ENCODE data around the gene ACOX2. TPM values are rescaled to one million over a fixed set of nuclear protein-coding genes. Genes with fewer than 3 reads are reported as not detected.

ACOX2 gene
- total and polyA plus RNA-seq, 2 of the 13 experiments (the other 11 are each of a cell fraction or from before 2014, with no cell fraction given), result 42.6 to 98.5 TPM

DNA sequence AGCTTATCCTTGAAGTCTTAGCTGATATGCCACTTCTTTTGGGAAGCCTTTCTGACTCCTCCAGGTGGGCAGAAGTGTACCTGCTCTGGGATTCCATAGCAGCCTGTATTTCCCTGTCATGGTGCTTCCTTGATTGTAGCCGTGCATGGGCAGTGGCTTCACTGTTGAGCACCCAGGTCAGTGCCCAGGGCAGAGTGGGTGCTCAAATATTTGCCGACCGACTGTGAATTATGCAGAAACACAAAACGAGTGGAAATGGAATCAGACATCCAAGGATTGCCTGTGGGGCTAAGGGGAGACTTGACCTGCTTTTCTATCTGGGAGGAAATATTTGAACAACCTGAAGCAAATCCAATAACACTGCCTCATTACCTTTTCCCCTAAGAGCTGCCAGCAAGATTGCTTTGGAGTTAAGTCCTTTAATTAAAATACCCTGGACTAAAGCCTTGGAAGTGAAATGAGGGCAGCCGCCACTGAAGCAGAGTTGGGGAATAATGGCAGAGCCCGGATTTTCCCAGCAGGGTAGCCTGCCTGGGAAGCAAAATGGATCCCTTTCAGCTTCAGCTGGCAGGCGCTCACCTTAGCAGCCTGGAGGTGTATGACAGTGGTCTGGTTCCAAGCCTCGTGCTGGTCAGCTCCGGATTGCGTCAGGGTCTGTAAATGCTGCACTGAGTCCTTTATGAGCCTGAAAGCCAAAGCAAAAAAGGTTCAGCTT lies 14.9 kb downstream of the ACOX2 start:
- ATAC-seq, result no peak
- H2AFZ ChIP-seq (ENCODE audit: low read length), result no peak overlapping the region
- no peak overlapping the region for H3K9ac ChIP-seq (ENCODE audit: insufficient read depth, low read depth, low read length)
- no peak for FAIRE-seq
- DNase-seq (ENCODE audit: low spot score), result peak; percentile 46
- peaks cover 4 to 6% of the 10 kb centered on the region in 2 experiments; a peak in 4 of 5 replicates for H3K36me3 ChIP-seq (replicated peaks in 1 of 2; ENCODE audit: control insufficient read depth in 1 of 2, insufficient read depth in 2 of 2, low read length in 2 of 2)
- in situ Hi-C loops (cut with HindIII; ENCODE audit: extremely low pct_ligation_motif_present, low pct_unique_long_range_greater_than_20kb), result no loop called here
- H4K20me1 ChIP-seq (ENCODE audit: insufficient read depth, low read length), result no peaks in the 10 kb centered on the region
- POLR2A ChIA-PET, result interaction anchor here (1.2 to 1.6 kb wide), 5 partner anchors 9 to 52 kb away, joined by 3 to 6 read pairs (median 3); partner anchors contain the start of gene ACOX2
- intact Hi-C loops (cut with micrococcal nuclease; ENCODE audit: unreplicated experiment), result loop anchor here (2.0 kb wide), 2 partner anchors 59 to 89 kb away; partner anchors contain the start of gene PDHB
- BruUV-seq (replicated peaks), result no TSS peak
- CTCF ChIA-PET (ENCODE audit: low intra/inter-chr PET ratio, low total read pairs), result no interaction called here
- peaks cover 100% of the 10 kb centered on the region for H3K4me1 ChIP-seq (ENCODE audit: insufficient read depth, low read length)
- no peaks in the 10 kb centered on the region for H3K27me3 ChIP-seq (ENCODE audit: control insufficient read depth in 1 of 2, insufficient read depth in 2 of 2, low read length in 2 of 2)
- 0 out of 2 replicates have a peak overlapping the region, but pooled peaks have one; percentile 52 for H3K4me2 ChIP-seq (ENCODE audit: low read depth, low read length)
- H3K9me3 ChIP-seq (ENCODE audit: low read length), result no peaks in the 10 kb centered on the region
- H3K27ac ChIP-seq (ENCODE audit: extremely low read length, insufficient read depth, low read length), result peak overlapping the region; percentile 88
- H3K79me2 ChIP-seq (ENCODE audit: insufficient read depth, low read length), result no peaks in the 10 kb centered on the region
- 74% methylated on average over 8 of the region's 10 CpGs for whole genome bisulfite sequencing (ENCODE audit: low lambda C conversion rate)
- no peak overlapping the region for H3K4me3 ChIP-seq (replicated peaks in 1 of 3; ENCODE audit: insufficient read depth in 1 of 3, low read depth in 2 of 3, low read length in 3 of 3)
- TF ChIP-seq ZNF720 (CRISPR knock-in tag; IDR thresholded peaks at IDR 0.05) (no peak), ZNF317 (CRISPR knock-in tag; IDR thresholded peaks at IDR 0.05) (0 out of 2 replicates have a peak, but pooled peaks have one; percentile 26), YEATS4 (CRISPR knock-in tag; IDR thresholded peaks at IDR 0.05; ENCODE audit: borderline replicate concordance) (0 out of 2 replicates have a peak, but pooled peaks have one; percentile 42), MAFF (IDR thresholded peaks at IDR 0.05; ENCODE audit: low read depth, low read length) (no peak), SMAD3 (CRISPR knock-in tag; IDR thresholded peaks at IDR 0.05) (no peak), NR3C1 (CRISPR knock-in tag; IDR thresholded peaks at IDR 0.05) (no peak), ZNF547 (CRISPR knock-in tag; IDR thresholded peaks at IDR 0.05) (0 out of 2 replicates have a peak, but pooled peaks have one; percentile 41), HOXA3 (CRISPR knock-in tag; IDR thresholded peaks at IDR 0.05) (peak; percentile 46), ZNF367 (CRISPR knock-in tag; IDR thresholded peaks at IDR 0.05; ENCODE audit: borderline replicate concordance) (0 out of 2 replicates have a peak, but pooled peaks have one; percentile 39), PHF5A (CRISPR knock-in tag; IDR thresholded peaks at IDR 0.05; ENCODE audit: low read depth, unreplicated experiment) (no peak), ZNF629 (CRISPR knock-in tag; conservative IDR thresholded peaks at IDR 0.05) (0 out of 2 replicates have a peak, but pooled peaks have one; percentile 9), GATAD1 (CRISPR knock-in tag; IDR thresholded peaks at IDR 0.05) (no peak)
- TF ChIP-seq, protein P1, sequence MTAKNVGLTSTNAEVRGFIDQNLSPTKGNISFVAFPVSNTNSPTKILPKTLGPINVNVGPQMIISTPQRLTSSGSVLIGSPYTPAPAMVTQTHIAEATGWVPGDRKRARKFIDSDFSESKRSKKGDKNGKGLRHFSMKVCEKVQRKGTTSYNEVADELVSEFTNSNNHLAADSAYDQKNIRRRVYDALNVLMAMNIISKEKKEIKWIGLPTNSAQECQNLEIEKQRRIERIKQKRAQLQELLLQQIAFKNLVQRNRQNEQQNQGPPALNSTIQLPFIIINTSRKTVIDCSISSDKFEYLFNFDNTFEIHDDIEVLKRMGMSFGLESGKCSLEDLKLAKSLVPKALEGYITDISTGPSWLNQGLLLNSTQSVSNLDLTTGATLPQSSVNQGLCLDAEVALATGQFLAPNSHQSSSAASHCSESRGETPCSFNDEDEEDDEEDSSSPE (CRISPR knock-in tag; IDR thresholded peaks at IDR 0.05), result 0 out of 2 replicates have a peak, but pooled peaks have one; percentile 28
- TF ChIP-seq, protein P2, sequence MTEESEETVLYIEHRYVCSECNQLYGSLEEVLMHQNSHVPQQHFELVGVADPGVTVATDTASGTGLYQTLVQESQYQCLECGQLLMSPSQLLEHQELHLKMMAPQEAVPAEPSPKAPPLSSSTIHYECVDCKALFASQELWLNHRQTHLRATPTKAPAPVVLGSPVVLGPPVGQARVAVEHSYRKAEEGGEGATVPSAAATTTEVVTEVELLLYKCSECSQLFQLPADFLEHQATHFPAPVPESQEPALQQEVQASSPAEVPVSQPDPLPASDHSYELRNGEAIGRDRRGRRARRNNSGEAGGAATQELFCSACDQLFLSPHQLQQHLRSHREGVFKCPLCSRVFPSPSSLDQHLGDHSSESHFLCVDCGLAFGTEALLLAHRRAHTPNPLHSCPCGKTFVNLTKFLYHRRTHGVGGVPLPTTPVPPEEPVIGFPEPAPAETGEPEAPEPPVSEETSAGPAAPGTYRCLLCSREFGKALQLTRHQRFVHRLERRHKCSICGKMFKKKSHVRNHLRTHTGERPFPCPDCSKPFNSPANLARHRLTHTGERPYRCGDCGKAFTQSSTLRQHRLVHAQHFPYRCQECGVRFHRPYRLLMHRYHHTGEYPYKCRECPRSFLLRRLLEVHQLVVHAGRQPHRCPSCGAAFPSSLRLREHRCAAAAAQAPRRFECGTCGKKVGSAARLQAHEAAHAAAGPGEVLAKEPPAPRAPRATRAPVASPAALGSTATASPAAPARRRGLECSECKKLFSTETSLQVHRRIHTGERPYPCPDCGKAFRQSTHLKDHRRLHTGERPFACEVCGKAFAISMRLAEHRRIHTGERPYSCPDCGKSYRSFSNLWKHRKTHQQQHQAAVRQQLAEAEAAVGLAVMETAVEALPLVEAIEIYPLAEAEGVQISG (CRISPR knock-in tag; IDR thresholded peaks at IDR 0.05), result 0 out of 2 replicates have a peak, but pooled peaks have one; percentile 2
- TF ChIP-seq, protein P3, sequence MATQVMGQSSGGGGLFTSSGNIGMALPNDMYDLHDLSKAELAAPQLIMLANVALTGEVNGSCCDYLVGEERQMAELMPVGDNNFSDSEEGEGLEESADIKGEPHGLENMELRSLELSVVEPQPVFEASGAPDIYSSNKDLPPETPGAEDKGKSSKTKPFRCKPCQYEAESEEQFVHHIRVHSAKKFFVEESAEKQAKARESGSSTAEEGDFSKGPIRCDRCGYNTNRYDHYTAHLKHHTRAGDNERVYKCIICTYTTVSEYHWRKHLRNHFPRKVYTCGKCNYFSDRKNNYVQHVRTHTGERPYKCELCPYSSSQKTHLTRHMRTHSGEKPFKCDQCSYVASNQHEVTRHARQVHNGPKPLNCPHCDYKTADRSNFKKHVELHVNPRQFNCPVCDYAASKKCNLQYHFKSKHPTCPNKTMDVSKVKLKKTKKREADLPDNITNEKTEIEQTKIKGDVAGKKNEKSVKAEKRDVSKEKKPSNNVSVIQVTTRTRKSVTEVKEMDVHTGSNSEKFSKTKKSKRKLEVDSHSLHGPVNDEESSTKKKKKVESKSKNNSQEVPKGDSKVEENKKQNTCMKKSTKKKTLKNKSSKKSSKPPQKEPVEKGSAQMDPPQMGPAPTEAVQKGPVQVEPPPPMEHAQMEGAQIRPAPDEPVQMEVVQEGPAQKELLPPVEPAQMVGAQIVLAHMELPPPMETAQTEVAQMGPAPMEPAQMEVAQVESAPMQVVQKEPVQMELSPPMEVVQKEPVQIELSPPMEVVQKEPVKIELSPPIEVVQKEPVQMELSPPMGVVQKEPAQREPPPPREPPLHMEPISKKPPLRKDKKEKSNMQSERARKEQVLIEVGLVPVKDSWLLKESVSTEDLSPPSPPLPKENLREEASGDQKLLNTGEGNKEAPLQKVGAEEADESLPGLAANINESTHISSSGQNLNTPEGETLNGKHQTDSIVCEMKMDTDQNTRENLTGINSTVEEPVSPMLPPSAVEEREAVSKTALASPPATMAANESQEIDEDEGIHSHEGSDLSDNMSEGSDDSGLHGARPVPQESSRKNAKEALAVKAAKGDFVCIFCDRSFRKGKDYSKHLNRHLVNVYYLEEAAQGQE (IDR thresholded peaks at IDR 0.05; ENCODE audit: borderline replicate concordance in 1 of 2, low read depth in 1 of 2, low read length in 2 of 2), result peak in 1 of 2 experiments; percentile 76; a peak in 3 of 4 replicates
